Neural cell (in vitro differentiated cells): ENCODE data around the gene CRTC3. TPM values are rescaled to one million over a fixed set of nuclear protein-coding genes. Genes with fewer than 3 reads are reported as not detected.

Source experiments
- H2AFZ ChIP-seq: fragments of 200-600, 300-800 bp; sonication (generic), shearing (Covaris generic); 2 replicates; pipeline ENCODE4 v1.6.0; 2014; ENCODE audit warnings: low read depth, mild to moderate bottlenecking, antibody characterized with exemption, low read length, moderate library complexity
- H3F3A ChIP-seq: fragments of 200-600 bp; shearing (Covaris generic); 2 replicates; pipeline ENCODE4 v1.6.1; 2016; ENCODE audit warnings: mild to moderate bottlenecking, moderate library complexity, mixed read lengths, antibody characterized with exemption, low read length; ENCODE audit not compliant: insufficient read depth, poor library complexity, severe bottlenecking
- H3K27ac ChIP-seq: fragments of 200-600, 300-800 bp; sonication (generic), shearing (Covaris generic); 2 replicates; pipeline ENCODE4 v1.5.1; 2014; ENCODE audit warnings: mild to moderate bottlenecking, low read length, moderate library complexity
- H3K27me3 ChIP-seq: fragments of 300-800, 200-600 bp; sonication (generic), shearing (Covaris generic); 2 replicates; pipeline ENCODE4 v1.6.0; 2014; ENCODE audit warnings: mild to moderate bottlenecking, low read depth, low read length, moderate library complexity; ENCODE audit not compliant: insufficient read depth
- H3K36me3 ChIP-seq: fragments of 300-800, 200-600 bp; sonication (generic), shearing (Covaris generic); 2 replicates; pipeline ENCODE4 v1.5.1; 2014; ENCODE audit warnings: mild to moderate bottlenecking, antibody characterized with exemption, low read length, moderate library complexity; ENCODE audit not compliant: insufficient read depth
- H3K4me2 ChIP-seq: fragments of 300-800, 200-600 bp; sonication (generic), shearing (Covaris generic); 2 replicates; pipeline ENCODE4 v1.6.0; 2014; ENCODE audit warnings: mild to moderate bottlenecking, low read length
- H3K4me3 ChIP-seq: fragments of 300-800, 200-600 bp; sonication (generic), shearing (Covaris generic); 2 replicates; pipeline ENCODE4 v1.5.1; 2014; ENCODE audit warnings: mild to moderate bottlenecking, low read length, moderate library complexity
- H3K79me2 ChIP-seq: fragments of 200-600 bp; shearing (Covaris generic); replicated peaks from 2 replicates; pipeline ENCODE4 v1.6.0; 2014; ENCODE audit warnings: mild to moderate bottlenecking, low read length, moderate library complexity; ENCODE audit not compliant: insufficient read depth
- H3K9ac ChIP-seq: fragments of 300-800, 200-600 bp; sonication (generic), shearing (Covaris generic); 2 replicates; pipeline ENCODE4 v1.6.1; 2016; ENCODE audit warnings: mild to moderate bottlenecking, low read length, mixed read lengths
- H3K9me2 ChIP-seq: fragments of 200-600 bp; shearing (Covaris generic); 2 replicates; pipeline ENCODE4 v1.6.1; 2016; ENCODE audit warnings: mild to moderate bottlenecking, low read length, mixed read lengths; ENCODE audit not compliant: insufficient read depth
- H3K9me3 ChIP-seq: fragments of 200-600, 300-800 bp; sonication (generic), shearing (Covaris generic); 2 replicates; pipeline ENCODE4 v1.6.1; 2016; ENCODE audit warnings: mild to moderate bottlenecking, mixed run types, low read length, moderate library complexity, mixed read lengths
- H4K20me1 ChIP-seq: fragments of 200-600 bp; shearing (Covaris generic); 2 replicates; pipeline ENCODE4 v1.6.1; 2016; ENCODE audit warnings: mild to moderate bottlenecking, mixed run types; ENCODE audit not compliant: insufficient read depth
- CTCF ChIP-seq: fragments of 450-650 bp; IDR thresholded peaks from 2 replicates; pipeline ENCODE4 v1.5.1; 2014; ENCODE audit warnings: antibody characterized with exemption, mild to moderate bottlenecking, moderate library complexity; ENCODE audit not compliant: poor library complexity, severe bottlenecking
- EP300 ChIP-seq: fragments of 450-650 bp; conservative IDR thresholded peaks from 2 replicates; pipeline ENCODE4 v1.6.1; 2014; ENCODE audit warnings: antibody characterized with exemption, mild to moderate bottlenecking, moderate library complexity; ENCODE audit not compliant: poor library complexity, severe bottlenecking
- EZH2 ChIP-seq: fragments of 200-600, 300-800 bp; shearing (Covaris generic), sonication (generic); IDR thresholded peaks from 2 replicates; pipeline ENCODE4 v1.6.1; 2014; ENCODE audit warnings: antibody characterized with exemption, low read length, borderline replicate concordance, mild to moderate bottlenecking; ENCODE audit not compliant: insufficient read depth, poor library complexity, severe bottlenecking
- MXI1 ChIP-seq: fragments of 450-650 bp; conservative IDR thresholded peaks from 2 replicates; pipeline ENCODE4 v1.6.1; 2014; ENCODE audit warnings: antibody characterized with exemption, mild to moderate bottlenecking; ENCODE audit not compliant: poor library complexity, severe bottlenecking
- POLR2AphosphoS5 ChIP-seq: IDR thresholded peaks from 2 replicates; pipeline ENCODE4 v1.6.1; 2012
- RAD21 ChIP-seq: fragments of 450-650 bp; conservative IDR thresholded peaks from 2 replicates; pipeline ENCODE4 v1.6.1; 2014; ENCODE audit warnings: antibody characterized with exemption, mild to moderate bottlenecking, moderate library complexity
- REST ChIP-seq: IDR thresholded peaks from 2 replicates; pipeline ENCODE4 v1.6.1; 2012; ENCODE audit warnings: borderline replicate concordance
- SMC3 ChIP-seq: fragments of 450-650 bp; conservative IDR thresholded peaks from 2 replicates; pipeline ENCODE4 v1.6.1; 2014; ENCODE audit warnings: antibody characterized with exemption, mild to moderate bottlenecking, moderate library complexity; ENCODE audit not compliant: poor library complexity
- TAF1 ChIP-seq: IDR thresholded peaks from 2 replicates; pipeline ENCODE4 v1.6.1; 2012; ENCODE audit warnings: low read depth
- polyA plus RNA-seq: library from polyadenylated mRNA; depleted of rRNA; stranded (reverse); fragments of >200 nt; gene quantifications from 2 replicates; pipeline ENCODE4 v1.2.3, GENCODE V29; 2014

The CRTC3 gene
- polyA plus RNA-seq, 1 donor from 2014 or later, result 5.5 TPM

- Histone ChIP-seq H3K27ac (no peak overlapping the region), H3F3A (no peaks in the 10 kb centered on the region), H4K20me1 (no peaks in the 10 kb centered on the region), H3K9ac (no peak overlapping the region), H3K9me2 (no peaks in the 10 kb centered on the region), H3K4me3 (no peak overlapping the region), H3K27me3 (no peaks in the 10 kb centered on the region), H3K36me3 (no peaks in the 10 kb centered on the region), H3K9me3 (no peaks in the 10 kb centered on the region), H3K4me2 (no peak overlapping the region), H3K79me2 (no peaks in the 10 kb centered on the region), H2AFZ (no peak overlapping the region)
- TF ChIP-seq RAD21, result no peak
- TF ChIP-seq TAF1, result no peak
- no peak for TF ChIP-seq CTCF
- no peak for TF ChIP-seq EP300
- TF ChIP-seq POLR2AphosphoS5, result no peak
- no peak for TF ChIP-seq EZH2
- no peak for TF ChIP-seq MXI1
- no peak for TF ChIP-seq SMC3
- no peak for TF ChIP-seq REST
These were observed 89.7 kb downstream of the CRTC3 start for GRCh38 chr15:90619468-90619867.

GRCh38 chr15:90619939-90620338 lies 90.2 kb downstream of the CRTC3 start:
- H3K79me2 ChIP-seq, result no peaks in the 10 kb centered on the region
- TF ChIP-seq SMC3 (no peak), REST (no peak), TAF1 (no peak), MXI1 (no peak), RAD21 (no peak), POLR2AphosphoS5 (no peak), CTCF (no peak), EP300 (no peak), EZH2 (no peak)
- no peaks in the 10 kb centered on the region for H3K36me3 ChIP-seq
- H3K4me2 ChIP-seq, result no peak overlapping the region
- H4K20me1 ChIP-seq, result no peaks in the 10 kb centered on the region
- no peak overlapping the region for H2AFZ ChIP-seq
- no peaks in the 10 kb centered on the region for H3K27me3 ChIP-seq
- no peak overlapping the region for H3K9ac ChIP-seq
- no peaks in the 10 kb centered on the region for H3K9me2 ChIP-seq
- H3F3A ChIP-seq, result no peaks in the 10 kb centered on the region
- H3K9me3 ChIP-seq, result no peaks in the 10 kb centered on the region
- H3K4me3 ChIP-seq, result no peak overlapping the region
- H3K27ac ChIP-seq, result no peak overlapping the region
